ENCODE results near the gene RFNG. TPM values are rescaled to one million over a fixed set of nuclear protein-coding genes. Genes with fewer than 3 reads are reported as not detected.

RFNG gene
- total RNA-seq, 2 donors from 2014 or later = 37.9 to 43.1 TPM

DNA sequence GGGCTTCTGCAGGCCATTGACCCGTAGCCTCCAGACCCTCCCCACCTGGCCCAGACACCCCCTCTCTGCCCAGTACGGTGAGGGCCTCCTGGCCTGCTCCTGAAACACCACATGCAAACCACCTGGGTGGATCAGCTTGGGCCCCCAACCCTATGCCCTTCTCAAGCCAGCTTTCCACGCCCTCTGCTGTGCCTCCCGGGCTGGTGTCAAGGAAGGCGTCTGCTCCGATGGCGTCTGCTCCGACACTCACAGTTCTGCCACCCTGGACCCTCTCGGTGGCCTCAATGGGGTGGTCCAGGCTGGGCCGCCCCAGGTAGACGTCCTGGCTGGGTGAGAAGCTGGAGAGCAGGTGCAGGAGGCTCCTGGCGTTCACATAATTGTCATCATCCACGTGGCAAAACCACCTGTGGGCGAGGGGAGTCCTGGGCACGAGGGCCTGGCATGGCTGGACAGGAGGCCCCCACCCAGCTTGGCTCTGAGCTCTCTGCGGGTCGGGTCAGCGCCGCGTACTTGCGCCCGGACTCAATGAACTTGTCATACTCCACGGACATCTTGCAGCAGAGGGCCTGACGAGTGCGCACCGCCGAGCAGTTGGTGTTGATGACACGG, 1.4 kb downstream of the RFNG start:
- no peak for DNase-seq
- intact Hi-C loops (cut with DNase I) = no loop called here
- 80% methylated on average over 28 of the region's 28 CpGs; no CpG with 5 or more reads in 1 of the 2 donors for WGBS, 2 donors
- TF ChIP-seq, protein P1, sequence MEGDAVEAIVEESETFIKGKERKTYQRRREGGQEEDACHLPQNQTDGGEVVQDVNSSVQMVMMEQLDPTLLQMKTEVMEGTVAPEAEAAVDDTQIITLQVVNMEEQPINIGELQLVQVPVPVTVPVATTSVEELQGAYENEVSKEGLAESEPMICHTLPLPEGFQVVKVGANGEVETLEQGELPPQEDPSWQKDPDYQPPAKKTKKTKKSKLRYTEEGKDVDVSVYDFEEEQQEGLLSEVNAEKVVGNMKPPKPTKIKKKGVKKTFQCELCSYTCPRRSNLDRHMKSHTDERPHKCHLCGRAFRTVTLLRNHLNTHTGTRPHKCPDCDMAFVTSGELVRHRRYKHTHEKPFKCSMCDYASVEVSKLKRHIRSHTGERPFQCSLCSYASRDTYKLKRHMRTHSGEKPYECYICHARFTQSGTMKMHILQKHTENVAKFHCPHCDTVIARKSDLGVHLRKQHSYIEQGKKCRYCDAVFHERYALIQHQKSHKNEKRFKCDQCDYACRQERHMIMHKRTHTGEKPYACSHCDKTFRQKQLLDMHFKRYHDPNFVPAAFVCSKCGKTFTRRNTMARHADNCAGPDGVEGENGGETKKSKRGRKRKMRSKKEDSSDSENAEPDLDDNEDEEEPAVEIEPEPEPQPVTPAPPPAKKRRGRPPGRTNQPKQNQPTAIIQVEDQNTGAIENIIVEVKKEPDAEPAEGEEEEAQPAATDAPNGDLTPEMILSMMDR (IDR thresholded peaks at IDR 0.05) = no peak
- TF ChIP-seq POLR2A (IDR thresholded peaks at IDR 0.05) = no peak
- ATAC-seq = no peak
- Histone ChIP-seq H3K4me3 (no peak overlapping the region), H3K4me1 (peaks cover 38% of the 10 kb centered on the region), H3K9me3 (no peaks in the 10 kb centered on the region), H3K27me3 (no peaks in the 10 kb centered on the region), H3K27ac (no peak overlapping the region), H3K36me3 (replicated peaks in 1 of 2; ENCODE audit: insufficient read depth in 1 of 2, low read depth in 2 of 2) (peaks cover 5% of the 10 kb centered on the region in 2 donors)

DNA sequence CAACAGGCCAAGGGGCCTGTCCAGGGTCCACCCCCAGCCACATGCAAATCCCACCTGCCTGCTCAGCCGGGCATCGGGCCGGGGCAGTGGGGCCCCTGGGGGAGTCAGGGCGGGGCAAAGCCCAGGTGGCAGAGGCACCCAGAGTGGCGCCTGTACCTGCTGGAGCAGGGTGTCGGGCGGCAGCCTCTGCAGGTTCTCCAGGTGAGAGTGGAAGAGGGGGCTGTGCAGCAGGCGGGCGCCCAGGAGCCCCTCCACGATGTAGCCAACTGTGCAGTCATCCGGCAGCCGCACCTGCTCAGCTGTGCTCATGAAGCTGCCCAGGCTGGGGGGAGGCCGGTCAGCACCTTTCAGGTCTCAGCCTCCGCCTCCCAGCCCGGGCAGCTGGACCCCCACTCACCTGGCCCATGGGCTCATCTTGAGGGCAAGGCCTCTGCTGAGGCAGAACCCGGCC, 2.1 kb downstream of the RFNG start:
- 93 to 100% methylated on average over 3 to 11 of the region's 16 CpGs for WGBS, 2 donors
- no peak for ATAC-seq
- Histone ChIP-seq H3K27ac (no peak overlapping the region), H3K27me3 (no peaks in the 10 kb centered on the region), H3K4me3 (no peak overlapping the region), H3K36me3 (replicated peaks in 1 of 2; ENCODE audit: insufficient read depth in 1 of 2, low read depth in 2 of 2) (no peaks in the 10 kb centered on the region), H3K9me3 (no peaks in the 10 kb centered on the region), H3K4me1 (peaks cover 38% of the 10 kb centered on the region)
- no peak for DNase-seq
- intact Hi-C loops (cut with DNase I) = no loop called here
- TF ChIP-seq, protein P1 (IDR thresholded peaks at IDR 0.05) = no peak
- TF ChIP-seq POLR2A (IDR thresholded peaks at IDR 0.05) = no peak

DNA sequence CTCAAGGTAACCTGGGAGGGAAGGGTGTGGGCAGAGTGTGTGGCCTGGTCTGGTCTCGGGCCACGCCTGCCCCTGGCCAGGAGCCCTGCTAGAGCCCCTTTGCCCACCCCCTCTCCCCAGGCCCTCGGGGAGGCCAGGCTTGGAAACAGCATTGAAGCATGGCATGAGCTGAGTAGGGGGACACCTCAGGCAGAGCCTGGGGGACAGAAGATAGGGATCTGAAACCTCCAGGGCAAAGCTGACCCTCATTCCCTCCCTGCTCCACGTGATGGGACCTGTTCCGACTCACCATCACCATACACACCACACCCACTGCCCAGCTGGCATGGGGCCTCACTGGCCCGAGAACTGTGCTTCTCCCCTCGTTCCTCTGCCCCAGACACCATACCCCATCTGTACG, 2.5 kb downstream of the RFNG start:
- no peak for ATAC-seq
- H3K27ac ChIP-seq = no peak overlapping the region
- intact Hi-C loops (cut with DNase I) = no loop called here
- DNase-seq = no peak
- no peaks in the 10 kb centered on the region for H3K9me3 ChIP-seq
- no peak for TF ChIP-seq POLR2A (IDR thresholded peaks at IDR 0.05)
- TF ChIP-seq, protein P1 (IDR thresholded peaks at IDR 0.05) = no peak
- H3K27me3 ChIP-seq = no peaks in the 10 kb centered on the region
- 79 to 82% methylated on average over 6 to 8 of the region's 8 CpGs for WGBS, 2 donors
- H3K4me3 ChIP-seq = no peak overlapping the region
- H3K36me3 ChIP-seq (replicated peaks in 1 of 2; ENCODE audit: insufficient read depth in 1 of 2, low read depth in 2 of 2) = no peaks in the 10 kb centered on the region
- H3K4me1 ChIP-seq = peaks cover 38% of the 10 kb centered on the region

DNA sequence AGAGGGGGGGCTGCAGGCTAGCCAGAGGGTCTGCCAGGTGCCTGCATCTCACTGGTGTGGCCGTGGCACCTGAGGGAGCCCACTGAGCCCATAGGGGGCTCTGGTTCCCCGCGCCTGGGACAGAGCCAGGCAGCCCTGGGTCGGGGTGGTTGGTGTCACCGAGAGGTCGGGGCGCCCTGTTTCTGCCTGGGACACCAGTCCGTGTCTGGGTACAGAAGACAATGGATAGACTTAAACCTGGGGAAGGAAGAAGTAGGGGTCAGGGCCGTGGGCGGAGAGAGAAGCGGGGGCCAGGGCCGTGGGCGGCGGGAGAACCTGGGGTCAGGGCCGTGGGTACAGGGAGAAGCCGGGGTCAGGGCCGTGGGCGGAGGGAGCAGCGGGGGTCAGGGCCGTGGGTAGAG, 3.0 kb downstream of the RFNG start:
- H3K27me3 ChIP-seq = no peaks in the 10 kb centered on the region
- ATAC-seq (no peak), DNase-seq (no peak)
- 86 to 87% methylated on average over 19 to 20 of the region's 20 CpGs for WGBS, 2 donors
- H3K4me1 ChIP-seq = peaks cover 34% of the 10 kb centered on the region
- H3K4me3 ChIP-seq = no peak overlapping the region
- H3K36me3 ChIP-seq (replicated peaks in 1 of 2; ENCODE audit: insufficient read depth in 1 of 2, low read depth in 2 of 2) = no peaks in the 10 kb centered on the region
- no peaks in the 10 kb centered on the region for H3K9me3 ChIP-seq
- H3K27ac ChIP-seq = no peak overlapping the region
- intact Hi-C loops (cut with DNase I) = no loop called here
- TF ChIP-seq POLR2A (IDR thresholded peaks at IDR 0.05) = no peak
- TF ChIP-seq, protein P1 (IDR thresholded peaks at IDR 0.05) = no peak
